IPS-15b (cell line): Measurements from ENCODE around the gene SLC35A5.
A peak's percentile ranks its signal among the peaks of the same experiment; 100 is the strongest.
"Not testable (repeated sequence)": the region's sequence is repeated elsewhere in the genome, so short reads cannot be mapped to it uniquely, and the experiment has no call there.

Experiments
- H3K27me3 ChIP-seq: one replicate; pipeline ENCODE4 v1.6.1; 2013; ENCODE audit warnings: low read length; ENCODE audit not compliant: control insufficient read depth, insufficient read depth
- H3K36me3 ChIP-seq: one replicate; pipeline ENCODE4 v1.6.1; 2013; ENCODE audit warnings: low read length; ENCODE audit not compliant: control insufficient read depth, insufficient read depth
- H3K4me1 ChIP-seq: one replicate; pipeline ENCODE4 v1.6.1; 2013; ENCODE audit warnings: mild to moderate bottlenecking, low read length; ENCODE audit not compliant: control insufficient read depth, insufficient read depth
- H3K4me3 ChIP-seq: one replicate; pipeline ENCODE4 v1.5.1; 2013; ENCODE audit warnings: low read depth, low read length
- H3K9ac ChIP-seq: one replicate; pipeline ENCODE4 v1.6.1; 2013; ENCODE audit warnings: low read depth, mild to moderate bottlenecking, low read length
- H3K9me3 ChIP-seq: one replicate; pipeline ENCODE4 v1.6.1; 2013; ENCODE audit warnings: mild to moderate bottlenecking, low read length; ENCODE audit not compliant: control insufficient read depth, insufficient read depth

SLC35A5 gene

DNA sequence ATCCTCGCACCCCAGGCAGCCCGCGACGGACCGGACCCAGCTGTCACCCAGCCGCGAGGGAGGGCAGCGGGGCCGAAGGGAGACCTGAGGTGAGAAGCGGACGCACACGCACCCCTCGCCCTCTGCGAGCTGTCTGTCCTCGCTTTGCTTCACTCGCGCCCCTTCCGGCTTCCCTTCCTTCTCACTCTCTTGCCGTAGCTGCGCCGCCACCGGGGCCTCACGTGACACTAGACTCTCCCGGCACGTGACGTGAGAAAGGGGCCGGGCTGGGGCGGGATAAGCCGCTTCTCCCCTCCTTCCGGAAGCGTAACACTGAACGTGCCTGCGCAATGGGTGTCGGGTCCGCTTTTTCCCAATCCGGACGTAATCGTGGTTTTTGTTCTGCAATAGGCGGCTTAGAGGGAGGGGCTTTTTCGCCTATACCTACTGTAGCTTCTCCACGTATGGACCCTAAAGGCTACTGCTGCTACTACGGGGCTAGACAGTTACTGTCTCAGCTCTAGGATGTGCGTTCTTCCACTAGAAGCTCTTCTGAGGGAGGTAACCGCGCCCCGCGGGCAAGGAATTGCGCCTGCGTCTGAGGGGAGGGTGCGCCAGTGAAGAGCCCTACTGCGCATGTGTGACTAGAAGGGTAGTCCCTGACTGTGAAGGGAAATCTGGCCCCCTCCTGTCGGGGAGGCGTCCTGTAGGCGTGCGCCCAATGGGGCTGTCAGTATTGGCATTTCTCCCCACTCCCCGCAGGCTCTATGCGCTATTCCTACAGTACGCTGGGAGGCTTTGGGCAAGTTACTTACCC is at the start of gene SLC35A5, which contains the start of gene ATG3:
TSS of gene SLC35A5 (plus strand) at position 312 of the 796 bp plus-strand sequence. CDS start 1,359 bp downstream, outside the sequence.
TSS of gene ATG3 (minus strand) at position 229 of the 796 bp plus-strand sequence. CDS start 434 bp downstream, outside the sequence.
- Histone ChIP-seq H3K9ac (peak within 1 kb of the TSS; percentile 67), H3K4me3 (peak within 1 kb of the TSS; percentile 97), H3K9me3 (no peaks in the 10 kb centered on the region), H3K27me3 (no peaks in the 10 kb centered on the region), H3K36me3 (no peaks in the 10 kb centered on the region), H3K4me1 (peaks cover 20% of the 10 kb centered on the region)

DNA sequence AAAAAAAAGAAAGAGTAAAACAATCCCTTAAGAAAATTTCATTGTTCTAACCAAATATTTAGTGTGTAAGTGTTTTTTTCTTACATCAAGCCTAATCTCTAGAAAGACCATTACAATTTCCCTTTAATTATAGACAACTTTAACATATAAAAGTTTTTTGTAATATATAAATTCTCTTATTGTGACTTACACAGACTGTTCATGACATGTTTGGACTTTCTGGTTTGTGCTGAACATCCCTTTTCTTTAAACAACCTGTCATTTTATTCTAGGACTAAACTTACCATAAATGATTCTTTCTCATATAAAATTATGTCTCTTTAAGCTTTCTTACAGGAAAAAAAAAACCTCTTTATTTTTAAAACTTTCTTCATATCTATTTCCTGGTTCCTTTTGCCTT is 49.5 kb upstream of the SLC35A5 start:
- no peak overlapping the region for H3K4me3 ChIP-seq
- peaks cover 5% of the 10 kb centered on the region for H3K4me1 ChIP-seq
- H3K36me3 ChIP-seq, result no peaks in the 10 kb centered on the region
- H3K9ac ChIP-seq, result no peak overlapping the region
- H3K27me3 ChIP-seq, result no peaks in the 10 kb centered on the region
- peaks cover 4% of the 10 kb centered on the region for H3K9me3 ChIP-seq

GRCh38 chr3:112514527-112515128 is 47.2 kb upstream of the SLC35A5 start:
- Histone ChIP-seq H3K4me1 (peaks cover 5% of the 10 kb centered on the region), H3K4me3 (no peak overlapping the region), H3K27me3 (no peaks in the 10 kb centered on the region), H3K9me3 (peaks cover 4% of the 10 kb centered on the region), H3K36me3 (no peaks in the 10 kb centered on the region), H3K9ac (no peak overlapping the region)

GRCh38 chr3:112518970-112519369 is 42.9 kb upstream of the SLC35A5 start:
- H3K9me3 ChIP-seq, H3K4me3 ChIP-seq, H3K4me1 ChIP-seq, H3K27me3 ChIP-seq, H3K9ac ChIP-seq, H3K36me3 ChIP-seq: not testable (repeated sequence)

DNA sequence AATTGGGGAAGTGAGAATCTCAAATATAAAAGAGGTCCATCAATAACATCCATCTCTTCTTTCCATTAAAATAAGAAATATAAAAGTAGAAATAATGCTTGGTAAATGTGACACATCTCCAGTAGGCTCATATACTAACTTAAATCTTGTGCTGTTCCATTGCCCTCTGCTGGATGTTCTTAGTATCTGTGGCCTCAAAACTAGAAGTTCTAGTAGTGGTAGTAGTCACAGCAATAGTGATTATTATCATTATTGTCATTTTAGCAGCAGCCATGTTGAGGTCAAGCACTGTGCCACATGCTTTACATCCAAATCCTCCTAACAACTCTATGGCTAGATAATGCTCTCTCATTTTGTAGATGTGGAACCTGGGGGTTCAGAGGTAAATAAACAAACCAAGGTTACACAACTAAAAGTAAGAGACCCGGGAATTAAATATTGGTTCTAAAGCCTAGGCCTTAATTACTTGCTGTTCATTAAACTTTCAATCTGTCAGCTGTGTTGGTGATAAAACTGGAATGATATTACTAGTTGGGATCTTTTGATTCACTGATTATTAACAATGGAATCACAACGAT is 42.3 kb upstream of the SLC35A5 start:
- no peak overlapping the region for H3K4me3 ChIP-seq
- no peaks in the 10 kb centered on the region for H3K4me1 ChIP-seq
- H3K36me3 ChIP-seq, result no peaks in the 10 kb centered on the region
- no peaks in the 10 kb centered on the region for H3K27me3 ChIP-seq
- H3K9me3 ChIP-seq, result no peaks in the 10 kb centered on the region
- no peak overlapping the region for H3K9ac ChIP-seq

- not testable (repeated sequence) for H3K36me3 ChIP-seq, H3K4me1 ChIP-seq, H3K4me3 ChIP-seq, H3K9ac ChIP-seq, H3K27me3 ChIP-seq, H3K9me3 ChIP-seq
Observed at GRCh38 chr3:112524127-112524526, 37.7 kb upstream of the SLC35A5 start.

DNA sequence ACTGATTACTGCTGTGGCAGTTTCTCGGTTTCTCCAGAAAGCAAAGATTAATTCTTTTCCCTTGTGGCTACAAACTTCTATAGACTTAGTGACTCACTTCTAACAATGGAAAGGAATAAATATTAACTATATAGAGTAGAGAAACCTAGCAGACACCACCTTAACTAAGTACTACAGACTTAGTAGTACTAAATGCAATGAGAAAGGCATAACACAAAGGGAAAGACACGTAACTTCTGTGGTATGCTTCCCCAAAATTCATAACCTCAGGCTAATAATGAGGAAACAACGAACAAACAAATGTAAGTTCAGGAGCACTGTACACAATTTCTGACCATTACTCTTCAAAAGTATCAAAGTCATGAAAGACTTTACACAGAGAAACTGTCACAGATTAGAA is 31.3 kb upstream of the SLC35A5 start:
- Histone ChIP-seq H3K9ac (no peak overlapping the region), H3K27me3 (no peaks in the 10 kb centered on the region), H3K9me3 (no peaks in the 10 kb centered on the region), H3K36me3 (no peaks in the 10 kb centered on the region), H3K4me1 (no peaks in the 10 kb centered on the region), H3K4me3 (no peak overlapping the region)

DNA sequence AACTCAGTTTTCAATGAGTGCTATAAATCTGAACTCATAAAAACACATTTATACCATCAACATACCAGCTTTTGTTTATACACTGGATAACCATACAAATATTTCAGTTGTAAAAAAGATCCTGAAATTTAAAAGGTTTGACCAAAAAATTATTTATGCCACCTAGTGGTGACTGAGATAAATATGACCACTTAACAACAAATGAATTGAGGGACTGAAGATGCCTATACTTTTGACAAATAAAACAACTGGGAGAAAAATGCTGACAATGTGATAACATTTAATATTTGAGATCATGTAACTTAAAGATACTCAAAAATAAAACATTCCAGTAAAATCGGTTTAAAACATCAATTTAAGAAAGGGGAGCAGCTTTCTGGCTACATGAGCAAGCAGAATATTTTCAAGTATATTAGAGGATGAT is 30.5 kb upstream of the SLC35A5 start:
- Histone ChIP-seq H3K9ac (no peak overlapping the region), H3K36me3 (no peaks in the 10 kb centered on the region), H3K9me3 (no peaks in the 10 kb centered on the region), H3K4me3 (no peak overlapping the region), H3K4me1 (no peaks in the 10 kb centered on the region), H3K27me3 (no peaks in the 10 kb centered on the region)

DNA sequence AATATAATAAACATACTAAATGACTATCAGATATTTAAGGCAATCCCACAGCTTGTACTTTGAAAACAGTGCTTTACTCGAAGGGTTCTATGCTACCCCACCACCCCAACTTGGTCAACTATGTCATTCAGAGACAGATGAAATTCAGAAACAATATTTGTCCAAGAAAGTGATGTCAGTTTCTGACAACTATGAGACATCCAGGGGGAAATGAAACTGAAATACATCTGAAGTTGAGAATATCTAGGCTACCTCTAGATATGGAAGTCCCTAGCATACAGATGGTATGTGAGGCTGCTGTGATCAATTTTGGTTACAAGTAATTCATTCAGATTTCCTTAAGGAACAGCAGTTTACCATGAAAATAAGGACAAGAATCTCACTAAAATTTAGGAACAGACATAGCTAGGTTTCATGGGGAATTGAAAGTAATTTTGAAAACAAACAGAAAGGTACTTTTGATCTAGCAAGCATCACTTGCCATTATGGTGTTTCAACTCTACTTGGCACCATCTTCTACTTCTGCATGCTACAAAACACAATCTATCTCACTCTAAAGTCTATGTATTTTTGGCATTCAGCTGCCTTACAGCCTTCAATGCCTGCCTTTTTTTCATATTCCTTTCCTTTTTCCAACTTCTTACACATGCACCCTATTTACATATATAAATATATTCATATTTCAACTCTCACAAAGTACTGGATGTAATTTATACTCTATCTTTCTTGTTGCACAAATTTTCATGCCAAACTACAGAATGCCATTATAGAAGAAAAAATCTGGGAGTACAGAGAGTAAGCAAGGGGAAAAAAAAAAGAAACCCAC is 21.8 kb upstream of the SLC35A5 start:
- no peak overlapping the region for H3K9ac ChIP-seq
- H3K4me3 ChIP-seq, result no peak overlapping the region
- peaks cover 2% of the 10 kb centered on the region for H3K36me3 ChIP-seq

DNA sequence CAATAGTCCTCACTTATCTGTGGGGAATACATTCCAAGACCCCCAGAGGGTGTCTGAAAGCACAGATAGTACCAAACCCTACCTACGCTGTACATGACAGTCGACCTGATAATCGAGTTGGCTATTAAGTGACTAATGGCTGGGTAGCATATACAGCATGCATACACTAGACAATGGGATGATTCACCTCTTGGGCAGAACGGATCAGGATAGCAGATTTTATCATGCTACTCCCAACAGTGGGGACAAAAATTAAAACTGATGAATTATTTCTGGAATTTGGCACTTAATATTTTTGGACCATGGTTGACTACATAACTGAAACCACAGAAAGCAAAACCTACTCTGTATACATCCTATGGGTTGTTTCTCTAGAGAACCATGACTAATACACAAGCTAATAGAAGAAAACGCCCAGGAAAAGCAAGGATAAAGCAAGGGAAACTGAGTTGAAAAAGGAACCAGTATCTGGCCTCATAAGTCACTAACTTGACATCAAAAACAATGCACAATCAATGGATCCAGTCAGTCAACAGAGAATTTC is 15.6 kb upstream of the SLC35A5 start:
- H3K27me3 ChIP-seq, result no peaks in the 10 kb centered on the region
- no peaks in the 10 kb centered on the region for H3K4me1 ChIP-seq
- H3K9me3 ChIP-seq, result no peaks in the 10 kb centered on the region
- no peak overlapping the region for H3K4me3 ChIP-seq
- no peak overlapping the region for H3K9ac ChIP-seq
- no peaks in the 10 kb centered on the region for H3K36me3 ChIP-seq

More for the DNA sequence above, 21.8 kb upstream of the SLC35A5 start:
- Histone ChIP-seq H3K27me3 (no peaks in the 10 kb centered on the region), H3K9me3 (no peaks in the 10 kb centered on the region), H3K4me1 (no peaks in the 10 kb centered on the region)

- no peaks in the 10 kb centered on the region for H3K27me3 ChIP-seq
- H3K4me1 ChIP-seq, result no peaks in the 10 kb centered on the region
- H3K9ac ChIP-seq, result no peak overlapping the region
- peaks cover under 1% of the 10 kb centered on the region for H3K36me3 ChIP-seq
- no peaks in the 10 kb centered on the region for H3K9me3 ChIP-seq
- H3K4me3 ChIP-seq, result no peak overlapping the region
Observed at GRCh38 chr3:112550859-112551258, 11.0 kb upstream of the SLC35A5 start.
